ENCODE data around the gene TTF1. TPM values are rescaled to one million over a fixed set of nuclear protein-coding genes. Genes with fewer than 3 reads are reported as not detected.

The TTF1 gene
- total RNA-seq, 1 donor from 2014 or later, result 34.8 TPM

DNA sequence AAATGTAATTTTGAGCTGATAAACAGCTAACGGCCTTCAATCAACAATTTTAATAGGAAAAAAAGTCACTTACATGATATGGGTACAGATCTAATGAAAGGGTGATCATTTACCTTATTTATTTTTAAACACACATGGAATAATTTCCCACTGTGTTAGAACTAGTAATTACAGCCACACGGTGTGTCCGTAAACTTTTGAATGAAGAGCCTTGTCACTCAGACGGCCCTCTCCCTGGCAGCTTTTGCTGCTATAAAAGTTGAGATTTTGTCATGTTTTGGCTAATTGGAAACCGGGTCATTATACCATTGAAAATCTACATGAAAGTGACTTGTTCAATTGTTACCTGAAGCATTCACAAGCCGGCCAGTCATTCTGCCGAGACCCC is 19.0 kb upstream of the TTF1 start:
- Mint-ChIP-seq H3K4me1 (peaks cover 2% of the 10 kb centered on the region), H3K9me3 (no peaks in the 10 kb centered on the region), H3K36me3 (ENCODE audit: low read depth) (no peaks in the 10 kb centered on the region), H3K27ac (no peak overlapping the region), H3K4me3 (no peak overlapping the region), H3K27me3 (peaks cover 61% of the 10 kb centered on the region)
- DNase-seq, result no peak
- intact Hi-C loops (cut with micrococcal nuclease), result no loop called here

- Mint-ChIP-seq H3K27ac (no peak overlapping the region), H3K9me3 (no peaks in the 10 kb centered on the region), H3K4me3 (no peak overlapping the region), H3K27me3 (peaks cover 57% of the 10 kb centered on the region), H3K36me3 (ENCODE audit: low read depth) (no peaks in the 10 kb centered on the region), H3K4me1 (peaks cover 2% of the 10 kb centered on the region)
- DNase-seq, result no peak
- intact Hi-C loops (cut with micrococcal nuclease), result no loop called here
These were observed 18.4 kb upstream of the TTF1 start for GRCh38 chr9:132424857-132425674.

GRCh38 chr9:132423503-132423902 is 16.9 kb upstream of the TTF1 start:
- no peaks in the 10 kb centered on the region for H3K9me3 Mint-ChIP-seq
- peaks cover 66% of the 10 kb centered on the region for H3K27me3 Mint-ChIP-seq
- H3K36me3 Mint-ChIP-seq (ENCODE audit: low read depth), result no peaks in the 10 kb centered on the region
- no peak for DNase-seq
- H3K27ac Mint-ChIP-seq, result no peak overlapping the region
- intact Hi-C loops (cut with micrococcal nuclease), result no loop called here
- H3K4me1 Mint-ChIP-seq, result peaks cover 2% of the 10 kb centered on the region
- H3K4me3 Mint-ChIP-seq, result no peak overlapping the region

DNA sequence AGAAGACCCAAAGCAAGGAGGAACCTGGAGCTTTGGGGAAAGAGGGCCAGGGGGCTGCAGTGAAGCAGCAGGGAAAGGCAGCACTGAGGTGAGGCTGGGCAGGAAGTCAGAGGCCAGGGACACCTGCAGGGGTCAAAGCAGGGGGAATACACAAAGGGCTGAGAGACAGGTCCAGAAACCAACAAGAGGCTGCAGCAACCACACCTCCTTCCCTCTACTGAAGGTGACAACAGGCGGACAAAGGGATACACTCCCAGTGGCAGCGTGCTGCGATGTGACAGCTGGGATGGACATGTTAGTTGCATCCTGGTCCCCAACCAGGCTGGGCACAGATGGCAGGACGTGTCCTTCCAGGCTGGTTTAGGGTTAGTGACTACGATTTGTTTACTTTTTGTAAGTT is 15.9 kb upstream of the TTF1 start:
- intact Hi-C loops (cut with micrococcal nuclease), result no loop called here
- Mint-ChIP-seq H3K27ac (no peak overlapping the region), H3K36me3 (ENCODE audit: low read depth) (no peaks in the 10 kb centered on the region), H3K9me3 (no peaks in the 10 kb centered on the region), H3K4me3 (no peak overlapping the region), H3K4me1 (peaks cover 2% of the 10 kb centered on the region), H3K27me3 (peaks cover 70% of the 10 kb centered on the region)
- no peak for DNase-seq

GRCh38 chr9:132418726-132419363 is 12.2 kb upstream of the TTF1 start:
- Mint-ChIP-seq H3K4me1 (no peaks in the 10 kb centered on the region), H3K27me3 (peaks cover 62% of the 10 kb centered on the region), H3K36me3 (ENCODE audit: low read depth) (no peaks in the 10 kb centered on the region), H3K9me3 (no peaks in the 10 kb centered on the region), H3K27ac (no peak overlapping the region), H3K4me3 (no peak overlapping the region)
- DNase-seq, result no peak
- intact Hi-C loops (cut with micrococcal nuclease), result no loop called here

DNA sequence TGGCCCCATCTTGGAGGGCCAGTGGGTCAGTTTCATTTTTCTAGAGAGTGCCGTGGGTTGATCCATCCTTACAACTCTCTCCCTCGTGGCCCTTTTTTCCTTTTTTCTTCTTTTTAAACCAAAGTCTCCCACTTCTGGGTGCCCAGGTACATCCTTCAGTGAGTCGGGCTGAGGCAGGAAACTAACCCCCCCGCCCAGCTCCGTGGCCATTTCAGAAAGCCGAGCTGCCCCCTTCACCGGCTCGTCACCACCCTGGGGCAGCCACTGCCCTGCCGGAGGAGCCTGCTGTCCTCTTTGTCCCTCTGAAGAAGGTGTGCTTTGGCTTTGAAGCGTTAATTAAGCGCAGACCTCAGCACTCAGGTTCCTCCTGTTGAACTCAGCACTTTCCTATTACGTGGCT is 8.5 kb upstream of the TTF1 start:
- Mint-ChIP-seq H3K27me3 (peaks cover 76% of the 10 kb centered on the region), H3K9me3 (no peaks in the 10 kb centered on the region)
- intact Hi-C loops (cut with micrococcal nuclease), result no loop called here

GRCh38 chr9:132414731-132415130 is 8.1 kb upstream of the TTF1 start:
- no peak for DNase-seq
- Mint-ChIP-seq H3K36me3 (ENCODE audit: low read depth) (no peaks in the 10 kb centered on the region), H3K4me3 (no peak overlapping the region), H3K9me3 (no peaks in the 10 kb centered on the region), H3K27me3 (peaks cover 72% of the 10 kb centered on the region), H3K27ac (no peak overlapping the region), H3K4me1 (peaks cover 15% of the 10 kb centered on the region)
- intact Hi-C loops (cut with micrococcal nuclease), result loop anchor here (5.0 kb wide), 2 partner anchors 488 to 558 kb away; no protein-coding TSS in a partner anchor

More for the DNA sequence above, 8.5 kb upstream of the TTF1 start:
- no peak for DNase-seq
- Mint-ChIP-seq H3K36me3 (ENCODE audit: low read depth) (no peaks in the 10 kb centered on the region), H3K4me1 (peaks cover 15% of the 10 kb centered on the region), H3K27ac (no peak overlapping the region), H3K4me3 (no peak overlapping the region)

DNA sequence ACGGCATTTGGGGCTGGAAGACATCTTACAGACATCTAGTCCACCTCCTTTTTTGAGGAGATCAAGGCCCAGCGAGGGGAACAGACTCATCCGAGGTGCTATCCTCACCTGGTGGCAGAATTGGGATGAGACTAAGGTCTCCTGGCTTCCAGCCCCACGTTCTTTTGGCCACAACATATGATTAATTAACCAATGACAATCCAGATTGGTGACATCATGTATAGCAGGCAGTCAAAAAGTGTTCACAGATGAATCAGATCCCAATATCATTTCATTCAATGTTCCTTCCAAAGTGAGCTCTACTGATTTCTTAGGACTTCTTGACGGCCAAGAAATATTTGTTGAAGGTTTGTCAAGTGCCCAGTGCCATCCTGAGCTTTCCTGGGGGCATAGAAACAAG is 7.3 kb upstream of the TTF1 start:
- Mint-ChIP-seq H3K4me1 (peaks cover 16% of the 10 kb centered on the region), H3K9me3 (no peaks in the 10 kb centered on the region), H3K27me3 (peaks cover 72% of the 10 kb centered on the region), H3K36me3 (ENCODE audit: low read depth) (no peaks in the 10 kb centered on the region), H3K27ac (no peak overlapping the region), H3K4me3 (no peak overlapping the region)
- intact Hi-C loops (cut with micrococcal nuclease), result loop anchor here (5.0 kb wide), 2 partner anchors 488 to 558 kb away; no protein-coding TSS in a partner anchor
- DNase-seq, result no peak

DNA sequence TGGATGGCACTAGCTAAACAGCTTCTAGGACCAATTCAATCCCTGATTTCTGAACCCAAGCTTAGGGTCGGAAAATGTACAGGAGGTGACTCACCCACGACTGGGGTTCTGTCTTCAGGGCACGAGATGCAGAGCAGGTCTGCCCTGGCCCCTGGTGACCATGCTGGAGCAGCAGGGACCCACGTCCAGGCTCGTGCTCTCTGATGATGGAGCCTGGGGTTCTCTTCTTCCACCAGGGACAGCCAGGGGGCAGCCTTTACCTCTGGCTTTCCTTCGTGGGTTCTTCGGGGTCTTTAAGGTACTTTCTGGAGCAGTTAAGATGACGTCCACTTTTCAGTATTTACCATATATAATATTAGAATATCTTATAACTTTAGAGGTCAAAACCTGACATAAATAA is 5.4 kb upstream of the TTF1 start:
- Mint-ChIP-seq H3K27me3 (peaks cover 67% of the 10 kb centered on the region), H3K4me3 (peak overlapping the region; percentile 17), H3K27ac (no peak overlapping the region), H3K4me1 (peaks cover 19% of the 10 kb centered on the region), H3K9me3 (no peaks in the 10 kb centered on the region), H3K36me3 (ENCODE audit: low read depth) (no peaks in the 10 kb centered on the region)
- intact Hi-C loops (cut with micrococcal nuclease), result loop anchor here (1.0 to 5.0 kb wide), 3 partner anchors 75 to 560 kb away; no protein-coding TSS in a partner anchor
- peak; percentile 75 for DNase-seq

- Mint-ChIP-seq H3K4me1 (peaks cover 24% of the 10 kb centered on the region), H3K36me3 (ENCODE audit: low read depth) (no peaks in the 10 kb centered on the region), H3K9me3 (no peaks in the 10 kb centered on the region), H3K27ac (no peak overlapping the region), H3K4me3 (peak overlapping the region; percentile 62), H3K27me3 (peaks cover 63% of the 10 kb centered on the region)
- DNase-seq, result peak; percentile 91
- intact Hi-C loops (cut with micrococcal nuclease), result loop anchor here (1.0 to 5.0 kb wide), 6 partner anchors 96 to 611 kb away; no protein-coding TSS in a partner anchor
These were observed 4.5 kb upstream of the TTF1 start for GRCh38 chr9:132411091-132411508.

GRCh38 chr9:132410642-132411041 is 4.0 kb upstream of the TTF1 start:
- intact Hi-C loops (cut with micrococcal nuclease), result loop anchor here (1.0 to 5.0 kb wide), 6 partner anchors 97 to 612 kb away; no protein-coding TSS in a partner anchor
- H3K9me3 Mint-ChIP-seq, result no peaks in the 10 kb centered on the region
- H3K27ac Mint-ChIP-seq, result no peak overlapping the region
- H3K4me1 Mint-ChIP-seq, result peaks cover 28% of the 10 kb centered on the region
- H3K27me3 Mint-ChIP-seq, result peaks cover 60% of the 10 kb centered on the region
- peak; percentile 68 for DNase-seq
- H3K36me3 Mint-ChIP-seq (ENCODE audit: low read depth), result no peaks in the 10 kb centered on the region
- H3K4me3 Mint-ChIP-seq, result peak overlapping the region; percentile 62

GRCh38 chr9:132409828-132410528 is 3.3 kb upstream of the TTF1 start, which contains the start of gene CFAP77:
Gene CFAP77 (plus strand): TSS chr9:132410211. CDS start chr9:132410272, 61 bp downstream.
- Mint-ChIP-seq H3K4me3 (peak within 1 kb of the TSS; percentile 62), H3K27me3 (peaks cover 53% of the 10 kb centered on the region), H3K27ac (no peak within 1 kb of the TSS), H3K4me1 (peaks cover 32% of the 10 kb centered on the region), H3K9me3 (no peaks in the 10 kb centered on the region), H3K36me3 (ENCODE audit: low read depth) (peaks cover 2% of the 10 kb centered on the region)
- DNase-seq, result peak; percentile 81
- intact Hi-C loops (cut with micrococcal nuclease), result loop anchor here (5.0 kb wide), 2 partner anchors 492 to 562 kb away; no protein-coding TSS in a partner anchor

GRCh38 chr9:132408521-132408920 is 1.9 kb upstream of the TTF1 start:
- H3K4me1 Mint-ChIP-seq, result peaks cover 46% of the 10 kb centered on the region
- DNase-seq, result no peak
- intact Hi-C loops (cut with micrococcal nuclease), result no loop called here
- H3K27ac Mint-ChIP-seq, result no peak overlapping the region
- H3K36me3 Mint-ChIP-seq (ENCODE audit: low read depth), result peaks cover 10% of the 10 kb centered on the region
- H3K9me3 Mint-ChIP-seq, result no peaks in the 10 kb centered on the region
- peaks cover 38% of the 10 kb centered on the region for H3K27me3 Mint-ChIP-seq
- no peak overlapping the region for H3K4me3 Mint-ChIP-seq
